VCaP (cell line): Measurements from ENCODE around the gene L2HGDH.
A peak's percentile ranks its signal among the peaks of the same experiment; 100 is the strongest.
"Not testable (repeated sequence)": the region's sequence is repeated elsewhere in the genome, so short reads cannot be mapped to it uniquely, and the experiment has no call there.

Experiments used
- H3K27ac ChIP-seq: fragments of 450-650 bp; 2 replicates; pipeline ENCODE4 v1.5.1; 2017
- TF ChIP-seq, protein P1 (sequence below): fragments of 450-650 bp; conservative IDR thresholded peaks from 2 replicates; pipeline ENCODE4 v1.5.1; 2017; ENCODE audit warnings: mild to moderate bottlenecking, moderate library complexity

The L2HGDH gene

DNA sequence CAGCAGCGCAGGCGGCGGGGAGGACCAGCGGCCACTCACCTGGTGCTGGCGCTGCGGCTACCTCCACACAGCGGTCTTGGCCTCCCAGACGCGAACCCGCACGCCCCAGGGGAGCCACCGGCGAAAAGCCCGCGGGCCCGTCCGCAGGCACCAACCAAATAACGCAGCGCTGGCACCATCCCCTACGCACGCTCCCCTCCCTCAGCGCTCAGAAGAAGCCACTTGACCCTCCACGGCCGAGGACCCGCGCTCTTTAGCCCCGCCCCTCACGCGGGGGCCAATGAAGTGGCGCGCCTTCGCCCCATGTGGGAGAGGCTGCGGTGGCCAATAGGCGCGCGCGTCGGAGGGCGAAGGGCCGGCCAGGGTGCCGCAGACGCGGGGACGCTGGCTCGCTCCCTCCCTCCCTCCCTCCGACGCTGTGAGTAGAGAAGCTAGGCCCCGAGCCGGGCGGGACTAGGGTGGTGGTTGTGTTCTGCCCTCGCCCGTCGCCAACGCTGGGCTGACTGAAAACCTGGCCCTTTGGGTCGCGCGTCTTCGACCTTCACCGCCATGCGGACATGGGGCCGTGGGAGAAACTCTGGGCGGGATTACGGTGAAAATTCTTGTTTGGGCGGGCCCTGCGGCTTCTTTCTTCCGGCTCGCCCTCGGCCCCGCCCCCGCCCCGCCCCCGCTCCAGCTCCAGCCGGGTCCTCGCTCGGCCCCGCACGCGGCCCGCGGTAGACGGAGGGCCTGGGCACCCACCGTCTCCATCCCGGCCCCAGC is at the start of gene L2HGDH, which contains the start of gene DMAC2L:
L2HGDH (minus strand) TSS at position 258 of the 762 bp plus-strand sequence; CDS start at position 179, 79 bp downstream.
DMAC2L (plus strand) TSS at position 353 of the 762 bp plus-strand sequence. CDS start 9,164 bp downstream, outside the sequence.
- TF ChIP-seq, protein P1, sequence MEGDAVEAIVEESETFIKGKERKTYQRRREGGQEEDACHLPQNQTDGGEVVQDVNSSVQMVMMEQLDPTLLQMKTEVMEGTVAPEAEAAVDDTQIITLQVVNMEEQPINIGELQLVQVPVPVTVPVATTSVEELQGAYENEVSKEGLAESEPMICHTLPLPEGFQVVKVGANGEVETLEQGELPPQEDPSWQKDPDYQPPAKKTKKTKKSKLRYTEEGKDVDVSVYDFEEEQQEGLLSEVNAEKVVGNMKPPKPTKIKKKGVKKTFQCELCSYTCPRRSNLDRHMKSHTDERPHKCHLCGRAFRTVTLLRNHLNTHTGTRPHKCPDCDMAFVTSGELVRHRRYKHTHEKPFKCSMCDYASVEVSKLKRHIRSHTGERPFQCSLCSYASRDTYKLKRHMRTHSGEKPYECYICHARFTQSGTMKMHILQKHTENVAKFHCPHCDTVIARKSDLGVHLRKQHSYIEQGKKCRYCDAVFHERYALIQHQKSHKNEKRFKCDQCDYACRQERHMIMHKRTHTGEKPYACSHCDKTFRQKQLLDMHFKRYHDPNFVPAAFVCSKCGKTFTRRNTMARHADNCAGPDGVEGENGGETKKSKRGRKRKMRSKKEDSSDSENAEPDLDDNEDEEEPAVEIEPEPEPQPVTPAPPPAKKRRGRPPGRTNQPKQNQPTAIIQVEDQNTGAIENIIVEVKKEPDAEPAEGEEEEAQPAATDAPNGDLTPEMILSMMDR, result peak; percentile 41
- peak within 1 kb of the TSS; percentile 88 for H3K27ac ChIP-seq

GRCh38 chr14:50360851-50361250 is 48.8 kb upstream of the L2HGDH start:
- peak overlapping the region; percentile 46; the same call in 1 of the 2 replicates for H3K27ac ChIP-seq
- TF ChIP-seq, protein P1, result no peak

- H3K27ac ChIP-seq, result peak overlapping the region; percentile 46
- TF ChIP-seq, protein P1, result no peak
These were observed 48.1 kb upstream of the L2HGDH start for GRCh38 chr14:50360093-50360492.

GRCh38 chr14:50359631-50360030 is 47.6 kb upstream of the L2HGDH start:
- TF ChIP-seq, protein P1, result no peak
- H3K27ac ChIP-seq, result peak overlapping the region; percentile 46

GRCh38 chr14:50357753-50358395 is 45.8 kb upstream of the L2HGDH start:
- TF ChIP-seq, protein P1, result no peak

DNA sequence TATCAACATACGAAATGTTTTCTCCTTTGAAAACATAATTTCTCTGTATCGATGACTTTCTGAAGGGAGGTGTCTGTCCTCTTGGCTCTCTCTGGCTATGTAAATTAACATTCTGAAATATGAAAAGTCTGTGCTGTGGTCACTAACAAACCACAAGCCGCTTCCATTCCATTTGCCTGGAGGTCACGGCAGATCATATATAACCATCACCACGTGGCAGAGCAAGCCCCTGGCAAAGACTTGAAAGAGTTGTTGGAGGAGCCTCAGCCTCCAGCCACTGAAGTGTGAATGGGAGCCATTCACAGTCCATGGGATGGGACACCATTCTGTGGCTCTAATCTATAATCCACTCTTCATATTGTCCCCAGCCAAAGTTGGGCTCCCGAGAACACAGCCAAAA is 45.1 kb upstream of the L2HGDH start:
- no peak overlapping the region for H3K27ac ChIP-seq
- TF ChIP-seq, protein P1, result no peak

More at GRCh38 chr14:50357753-50358395, 45.8 kb upstream of the L2HGDH start:
- peak overlapping the region; percentile 46; the same call in 1 of the 2 replicates for H3K27ac ChIP-seq

DNA sequence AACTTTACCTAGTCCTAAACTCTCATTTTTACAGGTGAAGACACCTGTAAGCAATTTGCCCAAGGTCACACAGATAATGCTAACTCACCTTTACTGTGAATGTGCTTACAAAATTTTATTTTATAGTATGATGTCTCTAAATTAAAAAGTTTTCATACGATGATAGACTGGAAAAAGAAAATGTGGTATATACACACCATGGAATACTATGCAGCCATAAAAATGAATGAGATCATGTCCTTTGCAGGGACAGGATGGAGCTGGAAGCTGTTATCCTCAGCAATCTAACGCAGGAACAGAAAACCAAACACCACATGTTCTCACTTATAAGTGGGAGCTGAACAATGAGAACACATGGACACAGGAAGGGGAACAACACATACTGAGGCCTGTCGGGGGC is 44.3 kb upstream of the L2HGDH start:
- H3K27ac ChIP-seq, result not testable (repeated sequence)
